Activated CD4-positive, alpha-beta T cell treated with anti-CD3 and anti-CD28 coated beads, Interleukin-2, amount 10 ng/mL, durations not matched to agents 24 days and 14 days (primary cell): ENCODE measurements around the gene OSBPL10. TPM values are rescaled to one million over a fixed set of nuclear protein-coding genes. Genes with fewer than 3 reads are reported as not detected.

ENCODE experiments used
- DNase-seq: peaks from one replicate; pipeline ENCODE4 v3.0.0; 2022
- H3K27ac Mint-ChIP-seq: one replicate; pipeline ENCODE4 v1.8.0; 2022; ENCODE audit warnings: mild to moderate bottlenecking, mixed read lengths
- H3K27me3 Mint-ChIP-seq: one replicate; pipeline ENCODE4 v1.8.0; 2022; ENCODE audit warnings: mixed read lengths
- H3K36me3 Mint-ChIP-seq: one replicate; pipeline ENCODE4 v1.8.0; 2022; ENCODE audit warnings: low read depth, mild to moderate bottlenecking, mixed read lengths
- H3K4me1 Mint-ChIP-seq: one replicate; pipeline ENCODE4 v1.8.0; 2021; ENCODE audit warnings: mixed read lengths
- H3K4me3 Mint-ChIP-seq: one replicate; pipeline ENCODE4 v1.8.0; 2022; ENCODE audit warnings: mild to moderate bottlenecking, moderate library complexity, mixed read lengths
- H3K9me3 Mint-ChIP-seq: one replicate; pipeline ENCODE4 v1.8.0; 2021; ENCODE audit warnings: mixed read lengths
- intact Hi-C: fragments of 100-400 bp; cut with micrococcal nuclease; formaldehyde crosslinking; loops from one replicate; pipeline ENCODE4 v1.15.1; 2023
- total RNA-seq: library from RNA; stranded (reverse); gene quantifications from 2 replicates; pipeline ENCODE4 v1.2.3, GENCODE V29; 2022

OSBPL10 gene
- total RNA-seq, 1 donor from 2014 or later: 14.5 TPM

DNA sequence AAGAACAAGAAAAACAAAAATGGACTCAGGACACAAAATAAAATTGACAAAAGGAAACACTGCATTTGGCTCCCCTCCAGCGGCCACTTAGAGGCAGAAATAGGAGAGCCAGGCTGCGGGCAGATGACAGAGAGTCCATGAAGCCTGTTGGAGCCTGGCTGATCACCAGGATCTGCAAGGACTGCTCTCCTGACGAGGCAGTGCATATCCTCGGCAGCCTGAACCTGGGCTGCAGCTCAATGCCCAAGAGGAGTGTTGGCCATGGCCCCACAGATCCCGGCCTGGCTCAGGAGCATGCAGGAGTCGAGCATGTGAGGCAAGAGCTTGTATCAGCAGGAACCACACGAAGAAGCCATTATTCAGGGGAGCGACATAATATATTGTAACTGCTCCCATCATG is 248.5 kb downstream of the OSBPL10 start:
- Mint-ChIP-seq H3K36me3 (no peaks in the 10 kb centered on the region), H3K4me3 (no peak overlapping the region), H3K4me1 (no peaks in the 10 kb centered on the region), H3K27ac (no peak overlapping the region), H3K9me3 (no peaks in the 10 kb centered on the region), H3K27me3 (no peaks in the 10 kb centered on the region)
- DNase-seq: no peak
- intact Hi-C loops: no loop called here

DNA sequence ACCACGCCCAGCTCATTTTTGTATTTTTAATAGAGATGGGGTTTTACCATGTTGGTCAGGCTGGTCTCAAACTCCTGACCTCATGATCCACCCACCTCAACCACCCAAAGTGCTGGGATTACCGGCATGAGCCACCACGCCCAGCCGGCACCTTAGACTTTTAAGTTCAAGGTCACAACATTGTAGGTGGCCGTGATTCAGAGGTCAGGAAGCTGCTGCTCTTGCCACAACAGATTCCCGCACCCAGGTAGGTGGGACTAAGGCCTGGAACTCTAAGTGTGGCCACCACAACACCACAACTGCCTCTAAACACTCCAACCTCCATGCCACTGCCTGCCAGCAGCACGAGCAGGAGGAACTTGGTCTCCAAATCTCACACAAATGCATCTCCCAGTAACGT is 251.5 kb downstream of the OSBPL10 start:
- Mint-ChIP-seq H3K4me3 (no peak overlapping the region), H3K36me3 (no peaks in the 10 kb centered on the region), H3K27me3 (no peaks in the 10 kb centered on the region), H3K4me1 (no peaks in the 10 kb centered on the region), H3K27ac (no peak overlapping the region), H3K9me3 (no peaks in the 10 kb centered on the region)
- DNase-seq: no peak
- intact Hi-C loops: no loop called here

DNA sequence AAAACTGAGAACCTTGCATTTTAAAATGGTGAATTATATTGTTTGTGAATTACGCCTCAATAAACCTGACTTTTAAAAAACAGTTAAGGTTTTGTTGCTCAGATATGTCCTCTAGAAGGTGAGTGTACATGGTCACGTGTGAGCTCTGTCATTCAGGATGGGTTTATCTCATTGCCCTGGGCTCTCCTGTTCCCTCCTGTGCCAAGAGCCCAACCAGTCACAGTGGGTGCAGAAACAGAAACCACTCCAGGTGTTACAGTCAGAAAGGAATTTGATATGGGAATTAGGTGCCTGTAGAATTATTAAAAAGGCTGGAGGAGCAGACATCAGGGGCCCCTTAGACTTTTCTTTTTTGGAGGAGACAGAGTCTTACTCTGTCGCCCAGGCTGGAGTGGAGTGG is 252.0 kb downstream of the OSBPL10 start:
- Mint-ChIP-seq H3K27ac (no peak overlapping the region), H3K4me3 (no peak overlapping the region), H3K4me1 (no peaks in the 10 kb centered on the region), H3K9me3 (no peaks in the 10 kb centered on the region), H3K27me3 (no peaks in the 10 kb centered on the region), H3K36me3 (no peaks in the 10 kb centered on the region)
- DNase-seq: no peak
- intact Hi-C loops: no loop called here

DNA sequence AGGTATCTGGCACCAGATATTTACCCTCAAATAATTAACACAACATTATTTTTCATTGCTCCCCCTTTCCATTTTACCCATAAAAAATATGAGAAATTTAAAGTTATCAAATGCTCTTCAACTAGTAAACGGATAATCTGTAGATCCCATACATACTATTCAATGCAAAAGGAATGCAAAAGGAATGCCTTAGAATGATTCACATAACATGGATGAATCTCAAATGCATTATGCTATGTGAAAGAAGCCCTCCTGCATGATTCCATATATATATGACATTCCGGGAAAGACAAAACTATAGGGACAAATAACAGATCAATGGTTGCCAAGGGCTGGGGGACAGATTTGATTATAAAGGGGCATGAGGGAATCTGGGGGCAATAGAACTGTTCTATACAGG is 252.7 kb downstream of the OSBPL10 start:
- intact Hi-C loops: no loop called here
- H3K36me3 Mint-ChIP-seq: no peaks in the 10 kb centered on the region
- H3K4me3 Mint-ChIP-seq: no peak overlapping the region
- H3K27ac Mint-ChIP-seq: no peak overlapping the region
- no peaks in the 10 kb centered on the region for H3K4me1 Mint-ChIP-seq
- no peak for DNase-seq
- H3K9me3 Mint-ChIP-seq: no peaks in the 10 kb centered on the region
- H3K27me3 Mint-ChIP-seq: no peaks in the 10 kb centered on the region

DNA sequence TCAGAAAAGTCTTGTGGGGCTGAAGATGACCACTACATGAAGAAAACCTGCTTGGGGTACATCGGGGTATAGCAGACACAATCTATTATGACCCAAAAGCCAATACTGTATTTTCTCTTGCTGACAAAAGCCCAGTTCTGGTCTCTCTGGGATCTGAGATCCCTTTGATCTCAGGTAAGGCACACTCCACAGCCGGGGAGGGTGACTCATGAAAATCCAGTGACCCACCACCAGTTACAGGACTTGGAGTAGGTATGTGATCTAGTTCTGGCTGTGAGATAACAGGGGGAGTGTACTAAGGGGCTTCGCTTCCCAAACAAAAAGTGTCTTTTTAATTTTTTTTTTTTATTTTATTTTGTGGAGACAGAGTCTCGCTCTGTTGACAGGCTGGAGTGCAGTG is 255.1 kb downstream of the OSBPL10 start:
- Mint-ChIP-seq H3K4me1 (no peaks in the 10 kb centered on the region), H3K27ac (no peak overlapping the region), H3K27me3 (no peaks in the 10 kb centered on the region), H3K4me3 (no peak overlapping the region), H3K36me3 (no peaks in the 10 kb centered on the region), H3K9me3 (no peaks in the 10 kb centered on the region)
- no peak for DNase-seq
- intact Hi-C loops: no loop called here

DNA sequence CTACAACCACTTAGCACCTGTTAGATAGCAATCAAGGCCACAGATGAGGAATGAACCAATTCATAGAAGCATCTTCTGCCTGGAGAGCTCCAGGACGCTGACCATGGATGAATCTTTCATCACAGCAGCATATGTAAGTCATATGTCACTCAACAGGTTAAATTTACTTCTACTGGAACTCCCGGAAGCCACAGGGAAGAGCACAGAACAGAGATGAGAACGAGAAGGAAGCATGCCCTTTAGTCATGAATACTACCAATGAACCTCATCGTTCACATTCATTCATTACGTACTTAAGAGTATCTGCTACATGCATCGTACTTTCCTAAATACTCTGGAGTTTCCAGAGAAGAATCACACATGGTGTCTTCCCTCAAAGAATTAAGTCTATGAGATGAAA is 255.5 kb downstream of the OSBPL10 start:
- Mint-ChIP-seq H3K36me3 (no peaks in the 10 kb centered on the region), H3K4me1 (no peaks in the 10 kb centered on the region), H3K27me3 (no peaks in the 10 kb centered on the region), H3K4me3 (no peak overlapping the region), H3K27ac (no peak overlapping the region), H3K9me3 (no peaks in the 10 kb centered on the region)
- DNase-seq: no peak
- intact Hi-C loops: no loop called here

DNA sequence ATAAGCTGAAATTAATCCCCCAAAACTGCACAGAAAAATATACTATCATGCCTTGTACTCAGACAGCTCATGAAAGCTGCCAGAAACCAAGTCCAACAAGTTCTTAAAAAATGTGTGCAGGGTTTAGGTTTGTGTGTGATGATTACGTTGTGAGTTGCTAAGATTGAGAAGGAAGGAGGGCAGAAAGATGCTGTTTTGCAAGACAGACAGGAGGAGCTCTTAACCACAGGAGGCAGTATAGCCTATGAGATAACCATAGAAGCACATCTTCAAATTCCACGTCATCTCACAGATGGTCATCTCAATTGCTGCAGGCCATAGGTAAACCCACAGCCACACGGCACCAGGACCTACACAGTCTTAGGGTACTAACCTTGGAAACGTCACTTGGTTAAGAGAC is 256.4 kb downstream of the OSBPL10 start:
- Mint-ChIP-seq H3K9me3 (no peaks in the 10 kb centered on the region), H3K27ac (no peak overlapping the region), H3K27me3 (no peaks in the 10 kb centered on the region), H3K4me1 (no peaks in the 10 kb centered on the region), H3K4me3 (no peak overlapping the region), H3K36me3 (no peaks in the 10 kb centered on the region)
- DNase-seq: no peak
- intact Hi-C loops: no loop called here

DNA sequence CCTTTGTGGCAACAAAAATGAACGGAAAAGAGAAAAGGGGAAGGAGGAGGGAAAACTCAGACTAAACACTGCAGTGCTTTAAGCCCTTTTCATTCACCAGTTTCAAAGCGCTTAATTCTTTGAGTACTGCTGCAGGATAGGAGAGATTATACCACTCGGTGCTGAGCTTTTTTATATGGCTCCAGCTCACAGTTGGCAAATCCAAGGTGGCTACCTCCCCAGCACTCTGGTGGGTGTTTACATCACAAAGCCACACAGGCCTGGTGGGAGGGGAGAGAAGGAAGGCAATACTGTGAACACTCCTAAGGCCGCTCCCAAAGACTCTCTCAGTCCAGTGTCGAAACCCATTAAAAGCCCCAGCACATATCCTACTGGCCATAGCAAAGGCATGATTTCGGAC is 256.9 kb downstream of the OSBPL10 start:
- H3K27me3 Mint-ChIP-seq: no peaks in the 10 kb centered on the region
- DNase-seq: no peak
- no peaks in the 10 kb centered on the region for H3K36me3 Mint-ChIP-seq
- no peaks in the 10 kb centered on the region for H3K4me1 Mint-ChIP-seq
- intact Hi-C loops: no loop called here
- H3K4me3 Mint-ChIP-seq: no peak overlapping the region
- no peak overlapping the region for H3K27ac Mint-ChIP-seq
- no peaks in the 10 kb centered on the region for H3K9me3 Mint-ChIP-seq

DNA sequence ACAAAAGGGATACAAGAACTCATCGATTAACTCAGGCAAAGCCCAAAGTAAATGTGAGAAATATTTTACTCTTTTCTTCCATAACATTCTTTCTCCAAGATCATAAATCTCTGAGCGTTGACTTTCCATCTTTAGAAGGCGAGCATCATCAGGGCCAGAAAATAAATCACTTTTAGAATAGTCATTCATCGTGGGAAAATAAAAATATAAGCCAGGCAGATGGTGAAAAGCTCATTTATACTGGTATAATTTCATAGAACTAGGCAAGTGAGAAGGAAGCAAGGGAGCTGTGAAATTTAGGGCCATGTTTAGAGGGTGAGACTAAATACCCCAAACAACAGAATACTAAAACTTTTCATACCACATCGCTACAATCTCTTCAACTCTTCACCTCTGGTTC is 257.4 kb downstream of the OSBPL10 start:
- Mint-ChIP-seq H3K36me3 (no peaks in the 10 kb centered on the region), H3K4me1 (no peaks in the 10 kb centered on the region), H3K9me3 (no peaks in the 10 kb centered on the region), H3K27ac (no peak overlapping the region), H3K27me3 (peaks cover under 1% of the 10 kb centered on the region), H3K4me3 (no peak overlapping the region)
- intact Hi-C loops: no loop called here
- DNase-seq: no peak

DNA sequence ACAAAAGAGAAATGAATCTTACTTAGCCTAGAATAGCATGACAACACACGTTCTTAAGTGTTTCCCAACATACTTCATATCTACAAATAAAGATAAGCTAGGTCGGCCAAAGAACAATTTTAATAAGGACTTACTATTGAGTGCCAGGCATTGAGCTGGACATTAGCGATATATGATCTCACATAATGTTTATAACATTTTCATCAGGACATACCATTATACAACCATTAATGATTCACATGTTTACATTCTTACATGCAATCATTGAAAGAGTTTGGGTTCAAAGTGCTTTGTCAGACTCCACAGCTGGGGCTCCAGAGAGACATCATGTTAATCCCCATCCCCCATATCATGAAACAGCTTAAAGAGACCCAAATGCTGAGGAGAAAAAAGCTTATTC is 259.4 kb downstream of the OSBPL10 start:
- H3K27me3 Mint-ChIP-seq: peaks cover 4% of the 10 kb centered on the region
- H3K36me3 Mint-ChIP-seq: no peaks in the 10 kb centered on the region
- no peaks in the 10 kb centered on the region for H3K4me1 Mint-ChIP-seq
- no peaks in the 10 kb centered on the region for H3K9me3 Mint-ChIP-seq
- no peak overlapping the region for H3K4me3 Mint-ChIP-seq
- no peak for DNase-seq
- no peak overlapping the region for H3K27ac Mint-ChIP-seq
- intact Hi-C loops: no loop called here

DNA sequence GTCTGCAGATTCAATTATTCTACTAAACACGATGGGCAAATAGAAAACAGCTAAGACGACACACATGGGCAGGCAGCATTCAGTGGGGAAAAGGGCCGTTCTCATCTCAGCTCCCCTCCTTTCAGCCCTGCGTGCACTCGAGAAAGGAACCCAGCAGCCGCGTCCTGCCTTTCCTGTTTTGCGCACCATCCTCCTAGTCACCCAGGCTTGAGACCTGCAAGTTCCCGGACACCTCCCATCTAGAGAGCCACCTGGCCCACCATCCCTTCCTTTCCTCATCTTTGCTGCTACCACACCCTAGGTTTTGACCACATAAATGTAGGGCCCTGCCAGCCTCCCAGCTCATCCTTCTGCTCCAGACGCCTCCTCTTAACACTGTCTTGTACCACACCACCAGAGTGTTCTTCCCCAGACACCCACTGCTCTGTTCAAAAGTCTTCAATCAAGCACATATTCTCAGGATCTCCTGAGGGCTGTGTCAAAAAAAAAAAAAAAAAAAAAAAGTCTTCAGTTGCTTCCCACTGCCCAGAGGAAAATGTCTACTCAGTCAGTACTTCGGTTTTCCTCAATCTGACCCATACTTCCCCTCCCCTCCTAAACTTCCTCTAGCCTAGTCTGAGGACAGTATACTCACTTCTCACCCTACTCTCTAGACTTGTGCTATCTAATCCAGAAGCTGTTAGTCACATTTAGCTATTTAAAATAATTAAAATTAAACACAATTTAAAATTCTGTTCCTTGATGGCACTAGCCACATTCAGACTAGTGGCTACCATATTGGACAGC is 266.4 kb downstream of the OSBPL10 start:
- Mint-ChIP-seq H3K4me3 (no peak overlapping the region), H3K27ac (no peak overlapping the region), H3K9me3 (peaks cover 11% of the 10 kb centered on the region), H3K36me3 (no peaks in the 10 kb centered on the region), H3K27me3 (peaks cover 4% of the 10 kb centered on the region), H3K4me1 (peaks cover 7% of the 10 kb centered on the region)
- no peak for DNase-seq
- intact Hi-C loops: no loop called here

DNA sequence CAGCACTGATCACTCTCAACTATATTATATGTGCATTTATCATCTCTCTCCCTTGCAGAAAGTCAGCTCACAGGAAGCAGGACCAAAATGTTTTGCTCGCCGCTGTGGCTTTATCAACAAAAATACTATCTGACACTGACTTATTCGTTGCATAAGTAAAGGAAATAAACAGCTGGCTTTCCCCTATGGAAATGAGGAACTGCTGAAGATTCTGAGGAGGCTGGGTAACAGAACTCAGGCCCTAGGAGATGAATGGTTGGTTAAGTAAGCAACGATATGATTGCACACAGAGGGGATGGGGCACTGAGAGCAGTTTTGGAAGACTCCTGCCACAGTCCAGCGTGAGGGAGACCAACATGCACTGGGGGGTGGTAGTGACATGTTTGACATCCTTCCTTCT is 267.2 kb downstream of the OSBPL10 start:
- Mint-ChIP-seq H3K9me3 (peaks cover 11% of the 10 kb centered on the region), H3K4me1 (peaks cover 7% of the 10 kb centered on the region), H3K4me3 (no peak overlapping the region), H3K27ac (no peak overlapping the region), H3K36me3 (no peaks in the 10 kb centered on the region), H3K27me3 (peaks cover 4% of the 10 kb centered on the region)
- DNase-seq: no peak
- intact Hi-C loops: no loop called here

DNA sequence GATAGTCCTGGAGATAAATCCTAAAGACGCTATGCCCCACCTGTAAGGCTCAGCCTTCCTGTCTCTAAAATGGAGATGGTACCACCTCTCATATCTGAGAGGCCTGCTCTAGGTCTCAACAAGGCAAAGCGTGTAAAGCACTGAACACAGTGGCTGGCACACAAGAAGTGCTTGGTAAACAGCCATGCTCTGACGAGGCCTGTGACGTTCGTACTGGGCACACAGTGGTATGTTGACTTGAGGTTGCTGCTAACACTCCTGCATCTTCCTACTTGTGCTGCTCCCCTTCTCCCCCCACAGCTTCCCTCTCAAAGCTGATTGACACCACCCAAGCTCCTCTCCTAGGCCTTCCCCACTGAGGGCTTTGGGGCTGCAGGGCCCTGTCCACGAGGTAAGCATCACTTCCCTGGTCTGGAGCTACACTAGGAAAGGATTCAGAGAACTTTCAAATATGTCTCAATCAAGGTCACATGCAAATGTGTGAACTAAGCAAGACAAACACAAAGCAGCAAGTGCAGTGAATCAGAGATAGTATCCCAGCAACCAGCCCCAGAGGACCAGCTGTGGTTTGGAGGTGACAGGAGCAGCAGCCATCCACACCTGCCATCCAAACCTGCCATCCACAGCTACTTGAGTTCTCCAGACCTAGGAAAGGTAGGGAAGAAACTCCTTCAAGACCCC is 270.8 kb downstream of the OSBPL10 start:
- peaks cover 16% of the 10 kb centered on the region for H3K9me3 Mint-ChIP-seq
- no peaks in the 10 kb centered on the region for H3K27me3 Mint-ChIP-seq
- no peak overlapping the region for H3K27ac Mint-ChIP-seq
- intact Hi-C loops: no loop called here
- H3K36me3 Mint-ChIP-seq: no peaks in the 10 kb centered on the region
- DNase-seq: no peak
- peaks cover 7% of the 10 kb centered on the region for H3K4me1 Mint-ChIP-seq
- no peak overlapping the region for H3K4me3 Mint-ChIP-seq

DNA sequence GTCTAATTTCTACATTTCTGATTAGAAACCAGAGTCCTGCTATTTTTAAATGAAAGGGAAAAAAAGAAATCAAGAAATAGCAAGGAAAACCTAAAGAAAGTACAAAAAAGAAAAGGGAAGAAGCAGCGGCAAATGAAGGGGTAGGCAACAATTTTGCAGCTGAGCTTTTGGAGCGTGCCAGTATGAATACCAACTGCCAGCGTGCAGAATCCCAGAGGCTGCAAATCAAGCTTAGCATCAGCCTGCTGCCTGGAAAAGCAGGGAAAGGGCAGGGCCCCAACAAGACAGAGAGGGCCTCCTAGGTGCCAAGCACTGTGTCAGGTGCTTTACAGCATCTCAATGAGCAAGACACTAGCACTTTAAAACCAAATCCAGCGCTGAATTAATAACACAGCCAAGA is 271.5 kb downstream of the OSBPL10 start:
- Mint-ChIP-seq H3K9me3 (peaks cover 16% of the 10 kb centered on the region), H3K4me3 (no peak overlapping the region), H3K27me3 (no peaks in the 10 kb centered on the region), H3K36me3 (no peaks in the 10 kb centered on the region), H3K27ac (no peak overlapping the region), H3K4me1 (peaks cover 15% of the 10 kb centered on the region)
- intact Hi-C loops: no loop called here
- no peak for DNase-seq

DNA sequence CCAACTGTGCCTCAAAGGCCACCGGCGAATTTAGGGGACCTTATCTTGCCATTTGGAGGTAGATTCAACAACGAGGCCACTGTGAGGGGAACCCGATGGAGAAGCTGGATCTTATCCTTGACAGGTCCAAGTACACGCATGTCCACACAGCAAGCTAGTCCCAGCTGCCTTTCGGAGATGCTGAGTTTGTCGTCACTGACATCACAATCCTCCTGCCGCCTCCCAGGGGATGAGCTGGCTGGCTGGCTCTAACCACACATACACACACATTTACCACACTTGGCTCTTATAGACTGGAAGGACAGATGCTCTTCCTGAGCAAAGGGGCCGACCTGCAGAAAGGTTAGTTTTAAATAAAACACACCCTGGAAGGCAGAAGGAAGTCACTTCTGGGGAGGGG is 272.1 kb downstream of the OSBPL10 start:
- no peak overlapping the region for H3K4me3 Mint-ChIP-seq
- no peaks in the 10 kb centered on the region for H3K36me3 Mint-ChIP-seq
- DNase-seq: no peak
- H3K9me3 Mint-ChIP-seq: peaks cover 14% of the 10 kb centered on the region
- H3K27me3 Mint-ChIP-seq: no peaks in the 10 kb centered on the region
- H3K4me1 Mint-ChIP-seq: peaks cover 15% of the 10 kb centered on the region
- intact Hi-C loops: no loop called here
- no peak overlapping the region for H3K27ac Mint-ChIP-seq
